Liver (tissue), 9 donors: ENCODE measurements around the gene TMEM117. TPM values are rescaled to one million over a fixed set of nuclear protein-coding genes. Genes with fewer than 3 reads are reported as not detected.

ENCODE experiments used
- DNase-seq: peaks from one replicate; pipeline ENCODE4 v3.0.0-alpha.2; 2017; ENCODE audit warnings: low spot score
- H3K27ac ChIP-seq, 2 donors: one replicate each; pipeline ENCODE4 v1.7.0; 2013; ENCODE audit warnings: inconsistent platforms in 2 of 2, low read length in 2 of 2, control low read depth in 1 of 2, low read depth in 1 of 2, mild to moderate bottlenecking in 1 of 2
- H3K27me3 ChIP-seq, 4 donors: one replicate each; pipeline versions ENCODE4 v1.6.1 to v1.7.0; 2013; ENCODE audit warnings: low read length in 3 of 4, inconsistent platforms in 1 of 4, mild to moderate bottlenecking in 1 of 4, moderate library complexity in 1 of 4; ENCODE audit not compliant: control insufficient read depth in 4 of 4, insufficient read depth in 4 of 4
- H3K36me3 ChIP-seq, 4 donors: one replicate each; pipeline versions ENCODE4 v1.6.1 to v1.7.0; 2013; ENCODE audit warnings: low read length in 3 of 4, mild to moderate bottlenecking in 3 of 4, low read depth in 1 of 4, moderate library complexity in 1 of 4; ENCODE audit not compliant: control insufficient read depth in 4 of 4, insufficient read depth in 3 of 4
- H3K4me1 ChIP-seq, 4 donors: one replicate each; pipeline versions ENCODE4 v1.6.1 to v1.7.0; 2013; ENCODE audit warnings: low read length in 3 of 4, mild to moderate bottlenecking in 3 of 4, moderate library complexity in 1 of 4; ENCODE audit not compliant: control insufficient read depth in 4 of 4, insufficient read depth in 4 of 4
- H3K4me3 ChIP-seq, 3 donors: one replicate each; pipeline versions ENCODE4 v1.6.1 to v1.7.0; 2013; ENCODE audit warnings: low read length in 3 of 3, control low read depth in 1 of 3, low read depth in 1 of 3, mild to moderate bottlenecking in 1 of 3
- H3K9ac ChIP-seq, 2 donors: one replicate each; pipeline ENCODE4 v1.7.0; 2013; ENCODE audit warnings: low read length in 2 of 2, mild to moderate bottlenecking in 2 of 2, moderate library complexity in 2 of 2, control low read depth in 1 of 2, low read depth in 1 of 2
- H3K9me3 ChIP-seq, 4 donors: one replicate each; pipeline versions ENCODE4 v1.6.1 to v1.7.0; 2013; ENCODE audit warnings: low read length in 3 of 4; ENCODE audit not compliant: control insufficient read depth in 4 of 4
- ATF3 ChIP-seq: IDR thresholded peaks from 2 replicates; pipeline ENCODE4 v1.6.1; 2016; ENCODE audit warnings: antibody characterized with exemption
- CTCF ChIP-seq: fragments of 150-350 bp; IDR thresholded peaks from 2 replicates; pipeline ENCODE4 v1.5.1; 2017; ENCODE audit warnings: improper control_type of control experiment, low read depth, low read length; ENCODE audit not compliant: missing input control
- EGR1 ChIP-seq, 2 donors: IDR thresholded peaks; 2 replicates each; pipeline ENCODE4 v1.6.1; 2016 to 2018; ENCODE audit warnings: antibody characterized with exemption in 2 of 2, low read depth in 2 of 2
- FOXA1 ChIP-seq: IDR thresholded peaks from 2 replicates; pipeline ENCODE4 v1.6.1; 2016; ENCODE audit warnings: antibody characterized with exemption
- FOXA2 ChIP-seq: IDR thresholded peaks from 2 replicates; pipeline ENCODE4 v1.6.1; 2016; ENCODE audit warnings: antibody characterized with exemption
- GABPA ChIP-seq, 2 donors: IDR thresholded peaks in 1 of 2; conservative IDR thresholded peaks in 1 of 2; 2 replicates each; pipeline ENCODE4 v1.6.1; 2016; ENCODE audit warnings: antibody characterized with exemption in 2 of 2, mild to moderate bottlenecking in 1 of 2, moderate library complexity in 1 of 2
- HNF4A ChIP-seq, 2 donors: conservative IDR thresholded peaks; 2 replicates each; pipeline ENCODE4 v1.6.1; 2016; ENCODE audit warnings: antibody characterized with exemption in 2 of 2, mild to moderate bottlenecking in 2 of 2
- NR2F2 ChIP-seq: IDR thresholded peaks from 2 replicates; pipeline ENCODE4 v1.6.1; 2016; ENCODE audit warnings: antibody characterized with exemption
- RAD21 ChIP-seq, 2 donors: IDR thresholded peaks; 2 replicates each; pipeline ENCODE4 v1.6.1; 2016; ENCODE audit warnings: antibody characterized with exemption in 2 of 2, mild to moderate bottlenecking in 2 of 2
- RXRA ChIP-seq, 2 donors: IDR thresholded peaks; 2 replicates each; pipeline ENCODE4 v1.6.1; 2017 to 2018; ENCODE audit warnings: antibody characterized with exemption in 2 of 2, mild to moderate bottlenecking in 1 of 2
- SP1 ChIP-seq: IDR thresholded peaks from 2 replicates; pipeline ENCODE4 v1.6.1; 2018; ENCODE audit warnings: antibody characterized with exemption, mild to moderate bottlenecking
- TAF1 ChIP-seq: conservative IDR thresholded peaks from 2 replicates; pipeline ENCODE4 v1.6.1; 2016; ENCODE audit warnings: antibody characterized with exemption, mild to moderate bottlenecking
- YY1 ChIP-seq: IDR thresholded peaks from 2 replicates; pipeline ENCODE4 v1.6.1; 2016; ENCODE audit warnings: antibody characterized with exemption, mild to moderate bottlenecking
- ZBTB33 ChIP-seq: IDR thresholded peaks from 2 replicates; pipeline ENCODE4 v1.6.1; 2016; ENCODE audit warnings: antibody characterized with exemption
- WGBS: extraction: QIAGEN DNeasy Blood & Tissue Kit; methylation state at CpG from one replicate; pipeline ENCODE4 v1.1.7; 2013; 5-methylcytosine and 5-hydroxymethylcytosine counted together
- polyA plus RNA-seq, 2 donors: library from polyadenylated mRNA; stranded (reverse) in 1 of 2; unstranded in 1 of 2; fragments of 200-250 nt in 1 of 2; fragments of >200 nt in 1 of 2; fragmentation: Nextera tagmentation in 1 of 2; extraction: Ambion mirVana in 1 of 2; gene quantifications; one replicate each; pipeline versions ENCODE4 v1.2.1 to v1.2.3, GENCODE V29; 2013 to 2015
- total RNA-seq, 2 donors: library from RNA; depleted of rRNA; stranded (reverse); fragments of >200 nt; gene quantifications; one replicate each; pipeline ENCODE4 v1.2.3, GENCODE V29; 2014
- TF ChIP-seq, protein P1 (sequence below): IDR thresholded peaks from 2 replicates; pipeline ENCODE4 v1.6.1; 2016; ENCODE audit warnings: antibody characterized with exemption
- donor health status: healthy.
- donor health status: healthy.
- donor health status: healthy.
- donor health status: healthy.
- donor health status: healthy.

Gene TMEM117
- total and polyA plus RNA-seq, 4 donors = 2.0 to 5.9 (median 3.9) TPM

DNA sequence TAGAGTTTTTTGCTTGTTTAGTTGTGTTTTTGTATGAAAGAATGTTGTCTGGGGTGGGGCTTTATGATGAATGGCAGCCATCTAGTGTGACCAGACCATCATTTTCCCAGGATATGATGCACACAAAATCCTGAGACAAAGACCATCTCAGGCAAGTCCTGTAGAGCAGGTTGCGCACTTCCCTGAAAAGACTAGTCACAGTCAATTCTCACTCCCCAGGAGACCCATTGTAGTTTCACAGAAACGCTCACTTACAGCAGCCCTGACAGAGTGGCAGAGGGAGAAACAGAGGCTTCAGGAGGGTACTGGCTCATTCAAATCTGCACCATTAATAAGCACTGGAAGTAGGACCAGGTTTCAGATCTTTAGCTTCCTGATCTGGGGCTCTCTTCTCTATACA is 183.2 kb downstream of the TMEM117 start:
- DNase-seq = no peak
- no peaks in the 10 kb centered on the region for H3K4me1 ChIP-seq
- no peaks in the 10 kb centered on the region for H3K9me3 ChIP-seq
- no peak overlapping the region for H3K27ac ChIP-seq
- H3K4me3 ChIP-seq = no peak overlapping the region
- 79% methylated on average over 2 of the region's 2 CpGs for WGBS
- TF ChIP-seq RAD21 (IDR thresholded peaks at IDR 0.05) (no peak), HNF4A (conservative IDR thresholded peaks at IDR 0.05) (no peak), YY1 (no peak), ZBTB33 (no peak), SP1 (no peak), NR2F2 (no peak), EGR1 (IDR thresholded peaks at IDR 0.05; ENCODE audit: low read depth in 2 of 2) (no peak), FOXA1 (no peak), FOXA2 (no peak), TAF1 (no peak), ATF3 (no peak)
- TF ChIP-seq, protein P1, sequence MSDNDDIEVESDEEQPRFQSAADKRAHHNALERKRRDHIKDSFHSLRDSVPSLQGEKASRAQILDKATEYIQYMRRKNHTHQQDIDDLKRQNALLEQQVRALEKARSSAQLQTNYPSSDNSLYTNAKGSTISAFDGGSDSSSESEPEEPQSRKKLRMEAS = no peak
- H3K36me3 ChIP-seq = no peaks in the 10 kb centered on the region
- H3K9ac ChIP-seq = no peak overlapping the region
- no peaks in the 10 kb centered on the region for H3K27me3 ChIP-seq

- Histone ChIP-seq H3K27me3 (no peaks in the 10 kb centered on the region), H3K9me3 (no peaks in the 10 kb centered on the region), H3K27ac (no peak overlapping the region), H3K4me1 (no peaks in the 10 kb centered on the region), H3K36me3 (no peaks in the 10 kb centered on the region), H3K9ac (no peak overlapping the region), H3K4me3 (no peak overlapping the region)
- WGBS = 96% methylated on average over 1 of the region's 1 CpG
- DNase-seq = no peak
- no peak for TF ChIP-seq CTCF
- no peak for TF ChIP-seq RXRA (IDR thresholded peaks at IDR 0.05)
- no peak for TF ChIP-seq FOXA1
- TF ChIP-seq ATF3 = no peak
- TF ChIP-seq ZBTB33 = no peak
- no peak for TF ChIP-seq GABPA (IDR thresholded peaks at IDR 0.05 in 1 of 2, conservative IDR thresholded peaks at IDR 0.05 in 1 of 2)
- TF ChIP-seq EGR1 (IDR thresholded peaks at IDR 0.05; ENCODE audit: low read depth in 2 of 2) = no peak
- no peak for TF ChIP-seq HNF4A (conservative IDR thresholded peaks at IDR 0.05)
- no peak for TF ChIP-seq YY1
Measured at GRCh38 chr12:44020555-44020954, 184.7 kb downstream of the TMEM117 start.
